ENCODE results near the gene ACSBG1.

The ACSBG1 gene

GRCh38 chr15:78264304-78265136 lies 30.2 kb upstream of the ACSBG1 start, which contains the start of gene DNAJA4:
DNAJA4 (plus strand) TSS chr15:78264562; CDS start chr15:78264764, 202 bp downstream.
- DNase-seq (ENCODE audit: extremely low spot score): no peak
- ChIA-PET CTCF (no interaction called here), POLR2A (interaction anchor here (2.1 kb wide), 1 partner anchor 35 kb away, joined by 11 read pairs; the partner anchor contains the start of gene SKIC8)
- TF ChIP-seq CTBP1 (IDR thresholded peaks at IDR 0.05; ENCODE audit: borderline replicate concordance) (no peak), LEF1 (IDR thresholded peaks at IDR 0.05; ENCODE audit: borderline replicate concordance) (no peak), NFRKB (IDR thresholded peaks at IDR 0.05) (no peak), FOXM1 (IDR thresholded peaks at IDR 0.05; ENCODE audit: borderline replicate concordance) (no peak), ELF4 (IDR thresholded peaks at IDR 0.05) (no peak), TARDBP (IDR thresholded peaks at IDR 0.05) (no peak), SUZ12 (IDR thresholded peaks at IDR 0.05) (no peak), HDGF (IDR thresholded peaks at IDR 0.05; ENCODE audit: borderline replicate concordance) (no peak), FOXA1 (IDR thresholded peaks at IDR 0.05) (no peak), FOXK2 (IDR thresholded peaks at IDR 0.05) (no peak), BHLHE40 (IDR thresholded peaks at IDR 0.05; ENCODE audit: borderline replicate concordance) (no peak), L3MBTL2 (conservative IDR thresholded peaks at IDR 0.05) (no peak), ZNF384 (IDR thresholded peaks at IDR 0.05) (no peak), ARNT (IDR thresholded peaks at IDR 0.05) (no peak), SP1 (IDR thresholded peaks at IDR 0.05) (no peak)
- TF ChIP-seq, protein P1, sequence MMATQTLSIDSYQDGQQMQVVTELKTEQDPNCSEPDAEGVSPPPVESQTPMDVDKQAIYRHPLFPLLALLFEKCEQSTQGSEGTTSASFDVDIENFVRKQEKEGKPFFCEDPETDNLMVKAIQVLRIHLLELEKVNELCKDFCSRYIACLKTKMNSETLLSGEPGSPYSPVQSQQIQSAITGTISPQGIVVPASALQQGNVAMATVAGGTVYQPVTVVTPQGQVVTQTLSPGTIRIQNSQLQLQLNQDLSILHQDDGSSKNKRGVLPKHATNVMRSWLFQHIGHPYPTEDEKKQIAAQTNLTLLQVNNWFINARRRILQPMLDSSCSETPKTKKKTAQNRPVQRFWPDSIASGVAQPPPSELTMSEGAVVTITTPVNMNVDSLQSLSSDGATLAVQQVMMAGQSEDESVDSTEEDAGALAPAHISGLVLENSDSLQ (IDR thresholded peaks at IDR 0.05): no peak

GRCh38 chr15:78263907-78264303 lies 29.5 kb upstream of the ACSBG1 start:
- DNase-seq (ENCODE audit: extremely low spot score): no peak
- CTCF ChIA-PET: interaction anchor here (0.9 kb wide), 1 partner anchor 156 kb away, joined by 3 read pairs; no protein-coding TSS in a partner anchor
- POLR2A ChIA-PET: no interaction called here
- no peak for TF ChIP-seq ARNT (IDR thresholded peaks at IDR 0.05)
- TF ChIP-seq, protein P1 (IDR thresholded peaks at IDR 0.05): no peak
- TF ChIP-seq CTBP1 (IDR thresholded peaks at IDR 0.05; ENCODE audit: borderline replicate concordance): no peak
- no peak for TF ChIP-seq L3MBTL2 (conservative IDR thresholded peaks at IDR 0.05)

GRCh38 chr15:78263351-78263781 lies 29.0 kb upstream of the ACSBG1 start:
- CTCF ChIA-PET: interaction anchor here (0.9 to 1.5 kb wide), 2 partner anchors 19 to 155 kb away, joined by 3 read pairs; no protein-coding TSS in a partner anchor
- no peak for DNase-seq (ENCODE audit: extremely low spot score)
- TF ChIP-seq ELF4 (IDR thresholded peaks at IDR 0.05) (no peak), HDGF (IDR thresholded peaks at IDR 0.05; ENCODE audit: borderline replicate concordance) (no peak), L3MBTL2 (conservative IDR thresholded peaks at IDR 0.05) (no peak), SUZ12 (IDR thresholded peaks at IDR 0.05) (no peak), TARDBP (IDR thresholded peaks at IDR 0.05) (no peak), NFRKB (IDR thresholded peaks at IDR 0.05) (no peak), SP1 (IDR thresholded peaks at IDR 0.05) (no peak), BHLHE40 (IDR thresholded peaks at IDR 0.05; ENCODE audit: borderline replicate concordance) (no peak), CTBP1 (IDR thresholded peaks at IDR 0.05; ENCODE audit: borderline replicate concordance) (no peak)
- TF ChIP-seq, protein P1 (IDR thresholded peaks at IDR 0.05): no peak
- POLR2A ChIA-PET: interaction anchor here (1.7 kb wide), 1 partner anchor 36 kb away, joined by 6 read pairs; the partner anchor contains the start of gene SKIC8

- CTCF ChIA-PET: interaction anchor here (0.8 kb wide), 1 partner anchor 38 kb away, joined by 3 read pairs; the partner anchor contains the start of gene SKIC8
- TF ChIP-seq SUZ12 (IDR thresholded peaks at IDR 0.05): no peak
- TF ChIP-seq BHLHE40 (IDR thresholded peaks at IDR 0.05; ENCODE audit: borderline replicate concordance): no peak
- no peak for TF ChIP-seq CTBP1 (IDR thresholded peaks at IDR 0.05; ENCODE audit: borderline replicate concordance)
- TF ChIP-seq L3MBTL2 (conservative IDR thresholded peaks at IDR 0.05): no peak
- no peak for TF ChIP-seq TARDBP (IDR thresholded peaks at IDR 0.05)
- TF ChIP-seq, protein P1 (IDR thresholded peaks at IDR 0.05): no peak
- no peak for TF ChIP-seq ARNT (IDR thresholded peaks at IDR 0.05)
- no peak for TF ChIP-seq SP1 (IDR thresholded peaks at IDR 0.05)
- POLR2A ChIA-PET: interaction anchor here (0.9 kb wide), 1 partner anchor 38 kb away, joined by 4 read pairs; the partner anchor contains the start of gene SKIC8
- no peak for DNase-seq (ENCODE audit: extremely low spot score)
These were observed 26.7 kb upstream of the ACSBG1 start for GRCh38 chr15:78261062-78261461.

- CTCF ChIA-PET: interaction anchor here (0.8 kb wide), 1 partner anchor 39 kb away, joined by 3 read pairs; the partner anchor contains the start of gene SKIC8
These were observed 26.1 kb upstream of the ACSBG1 start for GRCh38 chr15:78260489-78260888.

More at GRCh38 chr15:78260489-78260888, 26.1 kb upstream of the ACSBG1 start:
- POLR2A ChIA-PET: interaction anchor here (0.9 kb wide), 1 partner anchor 39 kb away, joined by 4 read pairs; the partner anchor contains the start of gene SKIC8
- DNase-seq (ENCODE audit: extremely low spot score): no peak
- TF ChIP-seq ZNF384 (IDR thresholded peaks at IDR 0.05) (no peak), L3MBTL2 (conservative IDR thresholded peaks at IDR 0.05) (no peak), SUZ12 (IDR thresholded peaks at IDR 0.05) (no peak), TARDBP (IDR thresholded peaks at IDR 0.05) (no peak), ELF4 (IDR thresholded peaks at IDR 0.05) (no peak), FOXK2 (IDR thresholded peaks at IDR 0.05) (no peak), FOXM1 (IDR thresholded peaks at IDR 0.05; ENCODE audit: borderline replicate concordance) (no peak), SP1 (IDR thresholded peaks at IDR 0.05) (no peak), HDGF (IDR thresholded peaks at IDR 0.05; ENCODE audit: borderline replicate concordance) (no peak), CTBP1 (IDR thresholded peaks at IDR 0.05; ENCODE audit: borderline replicate concordance) (no peak), BHLHE40 (IDR thresholded peaks at IDR 0.05; ENCODE audit: borderline replicate concordance) (no peak), NFRKB (IDR thresholded peaks at IDR 0.05) (no peak), FOXA1 (IDR thresholded peaks at IDR 0.05) (no peak), ARNT (IDR thresholded peaks at IDR 0.05) (no peak), LEF1 (IDR thresholded peaks at IDR 0.05; ENCODE audit: borderline replicate concordance) (no peak)
- TF ChIP-seq, protein P1 (IDR thresholded peaks at IDR 0.05): no peak

Measured in HEK293T (cell line).